ENCODE results near the gene OTOG.
"Not testable (repeated sequence)": the region's sequence is repeated elsewhere in the genome, so short reads cannot be mapped to it uniquely, and the experiment has no call there.

Gene OTOG

GRCh38 chr11:17622711-17623110 lies 75.7 kb downstream of the OTOG start:
- not testable (repeated sequence) for DNase-seq (ENCODE audit: low read depth in 2 of 2, low spot score in 1 of 2)

DNA sequence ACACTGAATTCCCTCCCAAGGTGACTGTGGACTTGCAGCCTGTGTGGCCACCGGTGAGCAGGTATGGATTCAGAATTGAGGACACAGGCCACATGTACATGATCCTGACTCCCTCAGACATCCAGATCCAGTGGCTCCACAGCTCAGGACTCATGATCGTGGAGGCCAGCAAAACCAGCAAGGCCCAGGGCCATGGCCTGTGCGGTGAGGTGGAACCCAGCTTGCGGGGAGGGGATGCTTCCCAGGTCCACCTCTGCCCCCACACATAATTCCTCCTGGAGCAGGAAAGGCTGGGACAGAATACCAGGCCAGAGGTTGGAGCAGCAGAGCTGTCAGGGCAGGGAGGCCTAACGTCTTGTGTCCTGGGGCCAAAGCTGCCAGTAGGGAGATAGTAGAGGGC lies 82.1 kb downstream of the OTOG start:
- no peak for DNase-seq (ENCODE audit: low read depth in 2 of 2, low spot score in 1 of 2)

DNA sequence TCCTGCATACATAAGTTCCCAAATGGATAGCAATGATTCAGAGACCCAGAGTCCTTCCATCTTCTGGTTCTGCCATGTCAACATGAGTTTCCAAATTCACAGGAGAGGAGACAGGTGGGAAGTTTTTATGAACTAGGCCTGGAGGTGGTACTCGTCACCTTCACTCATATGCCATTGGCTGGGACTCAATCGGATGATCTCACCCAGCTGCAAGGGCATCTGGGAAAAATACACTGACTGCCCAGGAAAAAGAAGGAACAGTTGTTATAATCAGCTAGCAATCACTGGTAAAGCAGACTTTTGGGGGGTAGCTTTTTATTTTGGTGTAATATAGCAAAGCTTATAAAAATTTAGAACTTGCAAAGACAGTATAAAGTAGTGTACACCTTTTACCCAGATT lies 83.9 kb downstream of the OTOG start:
- no peak for DNase-seq (ENCODE audit: low read depth in 2 of 2, low spot score in 1 of 2)

DNA sequence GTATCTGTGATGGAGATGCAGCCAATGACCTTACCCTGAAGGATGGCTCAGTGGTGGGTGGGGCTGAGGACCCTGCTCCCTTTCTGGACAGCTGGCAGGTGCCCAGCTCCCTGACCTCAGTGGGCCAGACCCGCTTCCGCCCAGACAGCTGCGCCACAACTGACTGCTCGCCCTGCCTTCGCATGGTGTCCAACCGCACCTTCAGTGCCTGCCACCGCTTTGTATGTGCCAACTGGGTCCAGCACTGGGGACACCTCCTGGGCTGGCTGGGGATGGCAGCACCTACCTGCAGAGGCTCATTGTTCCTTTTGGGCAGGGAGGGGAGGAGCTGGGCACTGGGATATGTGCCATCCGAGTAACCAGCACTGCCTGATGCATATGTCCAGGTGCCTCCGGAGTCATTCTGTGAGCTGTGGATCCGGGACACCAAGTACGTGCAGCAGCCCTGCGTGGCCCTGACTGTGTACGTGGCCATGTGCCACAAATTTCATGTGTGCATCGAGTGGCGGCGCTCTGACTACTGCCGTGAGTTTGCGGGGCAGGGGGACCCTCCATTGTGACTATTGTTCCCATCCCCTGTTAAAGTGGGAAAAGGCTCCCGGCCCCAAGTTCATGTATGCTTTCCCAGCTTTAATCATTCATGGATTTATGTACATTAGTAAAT lies 84.8 kb downstream of the OTOG start:
- DNase-seq (ENCODE audit: low read depth in 2 of 2, low spot score in 1 of 2): no peak

DNA sequence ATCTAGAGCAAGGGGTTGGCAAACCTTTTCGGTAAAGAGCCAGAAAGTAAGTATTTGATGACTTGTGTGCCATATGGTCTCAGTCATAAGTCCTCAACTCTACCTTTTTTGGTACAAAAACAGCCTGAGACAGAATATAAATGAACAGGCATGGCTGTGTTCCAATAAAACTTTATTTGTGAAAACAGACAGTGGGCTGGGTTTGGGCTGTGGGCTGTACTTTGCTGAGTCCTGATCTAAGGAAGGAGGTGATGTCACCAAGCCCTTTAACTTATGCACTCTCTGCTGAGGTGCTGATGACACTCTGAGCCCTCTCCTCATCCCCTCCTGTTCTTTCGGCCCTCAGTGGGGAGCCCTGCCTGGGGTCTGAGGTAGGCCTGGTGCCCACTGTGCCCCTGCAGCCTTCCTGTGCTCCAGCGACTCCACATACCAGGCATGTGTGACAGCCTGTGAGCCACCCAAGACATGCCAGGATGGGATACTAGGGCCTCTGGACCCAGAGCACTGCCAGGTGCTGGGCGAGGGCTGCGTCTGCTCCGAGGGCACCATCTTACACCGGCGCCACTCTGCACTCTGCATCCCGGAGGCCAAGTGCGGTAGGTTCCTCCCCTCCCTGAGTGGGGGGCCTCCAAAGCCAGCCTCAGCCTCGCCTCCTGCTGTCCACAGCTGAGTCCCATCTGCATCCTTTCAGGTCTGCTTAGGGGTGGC lies 86.4 kb downstream of the OTOG start:
- DNase-seq (ENCODE audit: low read depth in 2 of 2, low spot score in 1 of 2): no peak

DNA sequence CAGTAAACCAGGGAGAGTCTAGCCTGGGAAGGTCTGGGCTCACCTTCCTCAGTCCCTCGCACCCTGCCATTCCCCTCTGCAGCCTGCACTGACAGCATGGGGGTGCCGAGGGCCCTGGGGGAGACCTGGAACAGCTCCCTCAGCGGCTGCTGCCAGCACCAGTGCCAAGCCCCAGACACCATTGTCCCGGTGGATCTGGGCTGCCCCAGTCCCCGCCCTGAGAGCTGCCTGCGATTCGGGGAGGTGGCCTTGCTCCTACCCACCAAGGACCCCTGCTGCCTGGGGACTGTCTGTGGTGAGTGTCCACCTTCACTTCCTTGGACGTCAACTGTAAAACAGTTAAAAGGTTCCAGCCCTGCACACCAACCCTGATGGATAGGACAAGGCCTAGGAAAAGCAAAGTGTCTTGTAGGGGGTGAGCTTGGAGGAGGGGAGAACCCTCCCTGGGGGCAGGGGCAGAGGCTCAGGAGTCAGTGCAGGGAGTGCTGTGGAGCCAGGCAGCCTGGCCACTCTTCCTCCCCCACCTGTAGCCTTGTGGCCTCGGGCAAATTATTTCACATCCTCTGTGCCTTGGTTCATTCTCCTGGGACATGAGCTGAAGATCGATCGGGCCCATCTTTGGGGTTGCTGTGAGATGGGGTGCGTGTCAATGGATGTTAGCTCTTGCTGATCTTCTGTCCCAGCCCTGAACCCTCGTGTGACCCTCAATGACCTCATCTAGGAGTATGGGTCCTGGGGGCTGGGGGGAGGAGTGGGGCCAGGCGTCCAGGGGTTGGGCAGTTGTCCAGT lies 87.1 kb downstream of the OTOG start:
- no peak for DNase-seq (ENCODE audit: low read depth in 2 of 2, low spot score in 1 of 2)

GRCh38 chr11:17634776-17635550 lies 87.9 kb downstream of the OTOG start:
- DNase-seq (ENCODE audit: low read depth in 2 of 2, low spot score in 1 of 2): no peak

DNA sequence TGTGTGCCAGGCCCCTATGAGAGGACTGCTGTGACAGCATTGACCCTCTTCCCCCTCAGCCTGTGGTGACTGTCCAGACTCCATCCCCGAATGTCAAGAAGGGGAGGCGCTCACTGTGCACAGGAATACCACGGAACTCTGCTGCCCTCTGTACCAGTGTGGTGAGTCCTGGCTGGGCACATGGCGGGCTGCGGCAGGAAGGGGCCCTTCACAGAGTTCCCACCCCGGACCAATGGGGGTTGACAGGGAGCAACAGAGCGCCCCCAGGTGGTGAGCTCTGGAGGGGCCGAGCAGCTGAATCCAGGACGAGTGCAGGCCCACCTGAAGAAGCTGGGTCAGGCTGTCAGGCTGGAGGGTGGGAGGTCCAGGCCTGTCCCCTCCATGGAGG lies 88.5 kb downstream of the OTOG start:
- no peak for DNase-seq (ENCODE audit: low read depth in 2 of 2, low spot score in 1 of 2)

DNA sequence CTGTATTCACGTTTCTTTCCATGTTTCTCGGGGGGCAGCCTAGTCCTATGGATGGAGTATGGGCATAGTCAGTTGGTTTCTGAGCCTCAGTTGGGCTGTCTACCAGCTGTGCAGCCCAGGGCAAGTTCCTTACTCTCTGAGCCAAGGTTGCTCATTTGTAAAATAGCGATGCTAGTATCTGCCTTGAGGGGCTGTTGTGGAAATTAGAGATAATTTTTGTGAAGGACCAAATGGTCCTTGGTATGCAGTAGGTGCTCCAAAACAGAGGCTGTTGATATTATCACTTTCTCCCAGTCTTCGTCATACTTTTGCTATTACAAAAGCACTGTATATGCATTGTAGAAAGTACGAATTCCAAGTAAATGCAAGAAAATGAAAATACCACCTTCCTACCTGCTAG lies 89.7 kb downstream of the OTOG start:
- no peak for DNase-seq (ENCODE audit: low read depth in 2 of 2, low spot score in 1 of 2)

DNA sequence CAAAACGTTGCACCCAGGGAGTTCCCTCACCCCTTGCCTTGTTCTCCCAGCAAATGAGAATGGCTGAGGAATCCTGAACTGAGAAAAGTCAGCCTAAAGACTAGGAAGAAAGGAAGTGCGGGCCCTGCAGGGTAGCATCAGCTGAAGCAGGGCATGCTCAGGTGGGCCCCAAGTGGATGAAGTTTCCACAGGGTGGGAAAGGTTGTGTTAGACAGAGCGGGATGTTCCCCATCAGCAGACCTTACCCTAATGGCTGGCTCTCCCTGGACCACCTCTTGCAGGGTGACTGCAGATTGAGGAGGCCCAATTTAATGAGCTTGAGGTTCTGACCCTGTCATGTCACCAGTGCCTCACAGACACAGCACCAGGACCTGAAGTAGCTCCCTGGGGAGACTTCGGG lies 90.8 kb downstream of the OTOG start:
- DNase-seq (ENCODE audit: low read depth in 2 of 2, low spot score in 1 of 2): no peak

DNA sequence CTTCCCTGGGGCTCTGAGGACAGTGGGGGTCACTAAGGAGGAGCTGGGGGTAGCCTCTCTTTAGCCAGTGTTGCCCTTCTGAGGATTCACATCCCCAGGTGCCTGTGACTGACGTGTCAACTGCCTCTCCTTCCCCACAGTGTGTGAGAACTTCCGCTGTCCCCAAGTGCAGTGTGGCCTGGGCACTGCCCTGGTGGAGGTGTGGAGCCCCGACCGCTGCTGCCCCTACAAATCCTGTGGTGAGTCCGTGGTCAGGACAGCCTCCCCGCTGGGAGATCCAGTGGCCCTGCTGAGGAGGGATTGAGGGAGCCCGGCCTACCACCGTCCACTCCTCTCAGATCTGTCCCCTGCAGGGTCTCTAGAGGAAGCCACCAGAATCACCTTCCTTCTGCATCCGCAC lies 91.3 kb downstream of the OTOG start:
- DNase-seq (ENCODE audit: low read depth in 2 of 2, low spot score in 1 of 2): no peak

- no peak for DNase-seq (ENCODE audit: low read depth in 2 of 2, low spot score in 1 of 2)
These were observed 92.0 kb downstream of the OTOG start for GRCh38 chr11:17639091-17639490.

- DNase-seq (ENCODE audit: low read depth in 2 of 2, low spot score in 1 of 2): no peak
These were observed 92.7 kb downstream of the OTOG start for GRCh38 chr11:17639781-17640180.

DNA sequence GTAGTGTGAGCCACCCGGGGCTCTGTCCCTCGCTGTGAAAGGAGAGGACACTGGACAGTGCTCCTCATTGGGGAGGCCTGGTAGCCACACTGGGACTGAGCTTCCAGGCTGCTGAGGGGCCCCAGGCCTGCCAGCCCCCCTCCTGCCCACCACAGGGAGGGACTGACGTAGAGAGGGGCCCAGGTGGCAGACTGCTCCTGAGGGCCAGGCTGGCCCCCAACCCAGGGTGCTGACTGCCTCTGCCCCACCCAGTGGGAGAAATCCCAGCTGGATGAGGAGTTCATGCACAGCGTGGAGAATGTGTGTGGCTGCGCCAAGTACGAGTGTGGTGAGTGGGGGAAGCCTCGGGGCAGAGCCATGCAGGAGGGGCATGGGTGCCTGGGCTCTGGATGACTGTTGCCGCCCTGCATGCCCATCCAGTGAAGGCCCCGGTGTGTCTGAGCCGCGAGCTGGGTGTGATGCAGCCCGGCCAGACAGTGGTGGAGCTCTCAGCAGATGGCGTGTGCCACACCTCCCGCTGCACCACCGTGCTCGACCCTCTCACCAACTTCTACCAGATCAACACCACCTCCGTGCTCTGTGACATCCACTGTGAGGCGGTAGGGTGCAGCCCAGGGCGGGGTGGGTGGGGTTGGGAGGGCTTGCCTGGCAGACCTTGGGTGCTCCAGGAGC lies 93.6 kb downstream of the OTOG start:
- DNase-seq (ENCODE audit: low read depth in 2 of 2, low spot score in 1 of 2): no peak

- DNase-seq (ENCODE audit: low read depth in 2 of 2, low spot score in 1 of 2): no peak
These were observed 94.8 kb downstream of the OTOG start for GRCh38 chr11:17641792-17642350.

DNA sequence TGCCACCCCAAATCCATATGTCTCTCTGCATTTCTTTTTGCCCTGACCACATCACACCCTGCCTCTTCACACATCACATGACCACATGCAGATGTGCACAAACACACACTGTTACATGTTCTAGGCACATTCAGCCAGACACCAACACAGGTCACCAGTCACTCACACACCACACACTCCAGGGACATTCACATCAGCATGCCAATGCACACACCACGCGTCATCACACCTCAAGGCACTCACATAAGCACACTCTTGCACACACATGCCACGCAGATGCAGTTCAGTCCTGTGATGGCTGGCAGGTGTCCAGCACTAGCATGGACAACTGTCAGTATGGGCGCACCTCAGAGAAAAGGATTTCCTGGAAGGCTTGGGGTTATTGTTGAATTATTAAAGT lies 95.3 kb downstream of the OTOG start:
- no peak for DNase-seq (ENCODE audit: low read depth in 2 of 2, low spot score in 1 of 2)

DNA sequence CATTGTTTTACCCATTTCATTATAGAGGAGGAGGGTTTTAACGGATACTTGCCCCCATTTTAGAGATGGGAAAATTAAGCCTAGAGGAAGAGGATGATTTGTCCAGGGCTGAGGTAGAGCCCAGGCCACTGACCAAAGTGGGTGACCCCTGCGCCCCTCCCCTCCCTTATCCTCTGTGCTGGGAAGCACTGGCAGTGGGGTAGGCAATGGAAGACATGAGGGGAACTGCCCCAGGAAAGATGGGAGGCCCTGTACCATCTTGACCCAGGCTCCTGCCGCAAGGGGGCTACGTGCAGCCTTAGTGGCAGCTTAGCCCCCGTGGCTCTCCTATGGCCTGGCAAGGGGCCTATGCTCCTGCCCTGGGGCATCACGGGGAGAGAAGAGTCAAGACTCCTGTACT lies 95.9 kb downstream of the OTOG start:
- no peak for DNase-seq (ENCODE audit: low read depth in 2 of 2, low spot score in 1 of 2)

DNA sequence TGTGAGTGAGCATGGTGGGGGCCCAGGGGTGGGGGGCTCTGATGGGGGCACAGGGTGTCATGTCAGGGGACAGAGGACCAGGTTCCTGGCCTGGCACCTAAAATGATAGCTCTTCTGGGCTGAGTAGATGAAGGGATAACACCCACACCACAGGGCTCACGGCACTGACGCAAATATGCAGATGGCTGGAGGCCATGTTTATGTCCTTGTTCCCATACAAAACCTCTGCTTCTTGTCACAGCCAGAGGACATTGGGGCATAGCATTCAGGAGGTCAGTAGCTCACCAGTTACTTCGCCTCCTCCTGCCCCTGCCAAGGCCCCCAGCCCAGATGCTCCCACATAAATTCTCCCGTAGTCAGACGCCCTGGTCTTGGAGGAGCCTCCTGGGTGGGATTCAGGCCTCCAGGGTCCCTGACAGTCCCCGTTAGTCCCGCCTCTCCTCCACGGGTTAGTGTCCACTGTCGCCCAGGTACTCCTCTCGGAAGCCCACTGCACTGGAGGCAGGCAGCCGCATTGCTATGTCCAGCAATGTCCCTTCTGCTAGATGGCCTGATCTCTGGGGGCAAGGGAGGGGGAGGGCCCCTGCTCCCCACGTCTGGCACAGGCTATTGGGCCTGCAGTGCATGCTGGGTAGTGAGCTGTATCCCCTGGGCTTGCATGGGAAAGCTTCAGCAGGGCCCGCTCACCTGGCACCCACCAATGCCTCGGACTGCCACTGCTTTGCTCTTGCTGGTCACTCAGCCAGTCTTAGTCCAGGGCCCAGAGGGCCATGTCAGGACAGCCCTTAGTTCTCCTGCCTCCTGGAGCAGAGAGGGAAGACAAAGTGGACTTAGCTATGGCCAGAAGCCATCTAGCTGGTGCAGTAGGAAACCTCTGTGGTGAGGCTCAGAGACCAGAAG lies 96.7 kb downstream of the OTOG start:
- no peak for DNase-seq (ENCODE audit: low read depth in 2 of 2, low spot score in 1 of 2)

GRCh38 chr11:17645190-17645970 lies 98.3 kb downstream of the OTOG start:
- DNase-seq (ENCODE audit: low read depth in 2 of 2, low spot score in 1 of 2): no peak
